Mesenchymal stem cell (in vitro differentiated cells and primary cell): ENCODE measurements around the gene NXT1.

Experiments used
- DNase-seq: peaks from one replicate; pipeline ENCODE4 v3.0.0-alpha.2; 2013
- H2AFZ ChIP-seq: one replicate; pipeline ENCODE4 v1.6.1; 2013; ENCODE audit warnings: low read depth, mild to moderate bottlenecking, control low read depth, inconsistent platforms, low read length, moderate library complexity
- H2AK5ac ChIP-seq: 2 replicates; pipeline ENCODE4 v1.6.1; 2013; ENCODE audit warnings: low read length, moderate library complexity, mild to moderate bottlenecking, inconsistent platforms; ENCODE audit not compliant: severe bottlenecking
- H2BK120ac ChIP-seq: one replicate; pipeline ENCODE4 v1.6.1; 2013; ENCODE audit warnings: low read depth, mild to moderate bottlenecking, inconsistent platforms, low read length, moderate library complexity
- H2BK12ac ChIP-seq, 2 experiments: one replicate each; pipeline ENCODE4 v1.6.1; 2013; ENCODE audit warnings: inconsistent platforms in 2 of 2, low read length in 2 of 2, mild to moderate bottlenecking in 2 of 2, moderate library complexity in 2 of 2, control low read depth in 1 of 2
- H2BK15ac ChIP-seq: one replicate; pipeline ENCODE4 v1.6.1; 2013; ENCODE audit warnings: mild to moderate bottlenecking, low read depth, inconsistent platforms; ENCODE audit not compliant: poor library complexity, severe bottlenecking
- H2BK5ac ChIP-seq: 2 replicates; pipeline ENCODE4 v1.6.1; 2013; ENCODE audit warnings: low read depth, mild to moderate bottlenecking, low read length, control low read depth, inconsistent platforms; ENCODE audit not compliant: poor library complexity, severe bottlenecking
- H3K14ac ChIP-seq, 2 experiments: one replicate each; pipeline ENCODE4 v1.6.1; 2013; ENCODE audit warnings: inconsistent platforms in 2 of 2, low read length in 2 of 2, control low read depth in 1 of 2, mild to moderate bottlenecking in 1 of 2, moderate library complexity in 1 of 2
- H3K18ac ChIP-seq, 2 experiments: one replicate each; pipeline ENCODE4 v1.6.1; 2013; ENCODE audit warnings: inconsistent platforms in 2 of 2, low read length in 2 of 2, control low read depth in 1 of 2, low read depth in 1 of 2, mild to moderate bottlenecking in 1 of 2
- H3K23ac ChIP-seq, 2 experiments: one replicate each; pipeline ENCODE4 v1.6.1; 2013; ENCODE audit warnings: inconsistent platforms in 2 of 2, low read length in 2 of 2, mild to moderate bottlenecking in 2 of 2, moderate library complexity in 2 of 2, control low read depth in 1 of 2
- H3K27ac ChIP-seq: 2 replicates; pipeline ENCODE4 v1.5.1; 2013; ENCODE audit warnings: mild to moderate bottlenecking, moderate library complexity, low read length, control low read depth, inconsistent platforms; ENCODE audit not compliant: poor library complexity, severe bottlenecking
- H3K27me3 ChIP-seq, 2 experiments: 2 replicates each; pipeline versions ENCODE4 v1.6.1 to v1.7.0; 2013; ENCODE audit warnings: low read length in 2 of 2, mild to moderate bottlenecking in 2 of 2, moderate library complexity in 2 of 2, control low read depth in 1 of 2, inconsistent platforms in 1 of 2; ENCODE audit not compliant: control insufficient read depth in 1 of 2, insufficient read depth in 1 of 2
- H3K36me3 ChIP-seq, 2 experiments: 2 replicates each; pipeline versions ENCODE4 v1.6.1 to v1.7.0; 2013; ENCODE audit warnings: low read length in 2 of 2, control low read depth in 1 of 2, inconsistent platforms in 1 of 2, low read depth in 1 of 2, mild to moderate bottlenecking in 1 of 2; ENCODE audit not compliant: insufficient read depth in 2 of 2, control insufficient read depth in 1 of 2
- H3K4ac ChIP-seq, 2 experiments: one replicate each; pipeline ENCODE4 v1.6.1; 2013; ENCODE audit warnings: inconsistent platforms in 2 of 2, low read length in 2 of 2, mild to moderate bottlenecking in 2 of 2, moderate library complexity in 2 of 2, control low read depth in 1 of 2, low read depth in 1 of 2
- H3K4me1 ChIP-seq: 2 replicates; pipeline ENCODE4 v1.6.1; 2013; ENCODE audit warnings: low read depth, low read length, control low read depth; ENCODE audit not compliant: control insufficient read depth, insufficient read depth
- H3K4me2 ChIP-seq: 2 replicates; pipeline ENCODE4 v1.6.1; 2013; ENCODE audit warnings: low read length, mild to moderate bottlenecking, inconsistent platforms; ENCODE audit not compliant: poor library complexity, severe bottlenecking
- H3K4me3 ChIP-seq, 2 experiments: 2 replicates each; pipeline versions ENCODE4 v1.5.1 to v1.7.0; 2013; ENCODE audit warnings: low read length in 2 of 2, mild to moderate bottlenecking in 2 of 2, control low read depth in 1 of 2, low read depth in 1 of 2; ENCODE audit not compliant: insufficient read depth in 1 of 2
- H3K79me1 ChIP-seq: replicated peaks from 2 replicates; pipeline ENCODE4 v1.6.1; 2013; ENCODE audit warnings: mild to moderate bottlenecking, control low read depth, low read length, inconsistent platforms; ENCODE audit not compliant: poor library complexity, severe bottlenecking
- H3K9ac ChIP-seq: 2 replicates; pipeline ENCODE4 v1.7.0; 2013; ENCODE audit warnings: mild to moderate bottlenecking, low read length, moderate library complexity
- H3K9me3 ChIP-seq: 2 replicates; pipeline ENCODE4 v1.7.0; 2013; ENCODE audit warnings: mild to moderate bottlenecking, low read length; ENCODE audit not compliant: control insufficient read depth
- H4K8ac ChIP-seq: one replicate; pipeline ENCODE4 v1.6.1; 2013; ENCODE audit warnings: inconsistent platforms, mild to moderate bottlenecking, low read length, moderate library complexity
- H4K91ac ChIP-seq: one replicate; pipeline ENCODE4 v1.6.1; 2013; ENCODE audit warnings: mild to moderate bottlenecking, low read length, inconsistent platforms
- WGBS: methylation state at CpG from one replicate; pipeline ENCODE4 v1.1.7; 2013; ENCODE audit warnings: mixed read lengths; 5-methylcytosine and 5-hydroxymethylcytosine counted together

NXT1 gene

GRCh38 chr20:23363257-23363649, 12.7 kb downstream of the NXT1 start:
- Histone ChIP-seq H2BK15ac (no peak overlapping the region), H4K8ac (no peak overlapping the region), H3K36me3 (peaks cover 18 to 25% of the 10 kb centered on the region in 2 experiments), H3K9ac (peak overlapping the region; percentile 93), H2BK12ac (peak overlapping the region in 1 of 2 experiments; percentile 71), H3K4me1 (peaks cover 19% of the 10 kb centered on the region), H3K79me1 (peaks cover 22% of the 10 kb centered on the region), H3K4ac (peak overlapping the region in 1 of 2 experiments; percentile 96), H2BK120ac (no peak overlapping the region), H3K4me3 (peak overlapping the region in 1 of 2 experiments; percentile 91), H3K27me3 (no peaks in the 10 kb centered on the region), H3K4me2 (peak overlapping the region; percentile 99), H3K14ac (peak overlapping the region in 1 of 2 experiments; percentile 57), H2BK5ac (no peak overlapping the region), H3K18ac (peak overlapping the region in 1 of 2 experiments; percentile 38), H3K9me3 (no peaks in the 10 kb centered on the region), H2AFZ (no peak overlapping the region), H3K27ac (no peak overlapping the region), H2AK5ac (peak overlapping the region; percentile 81), H3K23ac (peak overlapping the region in 1 of 2 experiments; percentile 97), H4K91ac (no peak overlapping the region)
- WGBS = 92% methylated on average over 4 of the region's 4 CpGs
- no peak for DNase-seq

DNA sequence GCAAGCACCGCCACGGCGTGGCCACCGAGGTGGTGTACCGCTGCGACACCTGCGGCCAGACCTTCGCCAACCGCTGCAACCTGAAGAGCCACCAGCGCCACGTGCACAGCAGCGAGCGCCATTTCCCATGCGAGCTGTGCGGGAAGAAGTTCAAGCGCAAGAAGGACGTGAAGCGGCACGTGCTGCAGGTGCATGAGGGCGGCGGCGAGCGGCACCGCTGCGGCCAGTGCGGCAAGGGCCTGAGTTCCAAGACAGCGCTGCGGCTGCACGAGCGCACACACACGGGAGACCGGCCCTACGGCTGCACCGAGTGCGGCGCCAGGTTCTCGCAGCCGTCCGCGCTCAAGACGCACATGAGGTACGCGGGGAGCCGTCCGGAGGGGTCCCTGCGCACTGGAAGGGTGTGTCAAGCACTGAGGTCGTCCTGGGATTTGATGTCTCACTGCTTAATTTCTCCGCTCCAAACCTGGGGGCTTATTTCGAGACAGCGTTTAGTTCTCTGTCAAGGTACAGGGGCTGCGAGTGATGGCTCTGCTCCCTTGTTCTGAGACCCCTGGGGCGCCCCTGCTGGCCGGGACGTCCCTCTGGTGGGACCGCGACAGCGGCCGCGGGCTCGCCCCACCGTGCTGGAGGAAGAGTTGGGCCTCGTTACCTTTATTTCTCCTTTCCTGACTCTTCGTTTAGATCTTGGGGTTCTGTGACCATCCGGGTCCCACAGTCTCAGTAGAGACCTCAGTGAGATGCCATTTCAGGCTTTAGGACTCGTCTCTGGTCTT, 15.0 kb downstream of the NXT1 start:
- no peak overlapping the region for H3K4me2 ChIP-seq
- no peak overlapping the region for H2AFZ ChIP-seq
- H3K9me3 ChIP-seq = no peaks in the 10 kb centered on the region
- H3K14ac ChIP-seq = no peak overlapping the region
- peak overlapping the region in 1 of 2 experiments; percentile 9 for H3K4me3 ChIP-seq
- no peak overlapping the region for H2BK15ac ChIP-seq
- peak overlapping the region in 1 of 2 experiments; percentile 46 for H3K23ac ChIP-seq
- H3K27ac ChIP-seq = no peak overlapping the region
- H2BK5ac ChIP-seq = no peak overlapping the region
- no peak overlapping the region for H3K18ac ChIP-seq
- H4K8ac ChIP-seq = no peak overlapping the region
- H3K36me3 ChIP-seq = peaks cover 29 to 48% of the 10 kb centered on the region in 2 experiments
- no peak overlapping the region for H3K9ac ChIP-seq
- H3K27me3 ChIP-seq = no peaks in the 10 kb centered on the region
- peak overlapping the region; percentile 7 for H4K91ac ChIP-seq
- DNase-seq = no peak
- no peak overlapping the region for H2BK12ac ChIP-seq
- peaks cover 21% of the 10 kb centered on the region for H3K4me1 ChIP-seq
- WGBS = 96% methylated on average over 65 of the region's 65 CpGs
- no peak overlapping the region for H2BK120ac ChIP-seq
- no peak overlapping the region for H2AK5ac ChIP-seq
- H3K4ac ChIP-seq = no peak overlapping the region
- H3K79me1 ChIP-seq = peaks cover 26% of the 10 kb centered on the region

GRCh38 chr20:23366384-23366783, 15.8 kb downstream of the NXT1 start:
- H2BK120ac ChIP-seq = no peak overlapping the region
- no peak overlapping the region for H3K4me2 ChIP-seq
- no peak overlapping the region for H3K23ac ChIP-seq
- no peak overlapping the region for H2AFZ ChIP-seq
- peak overlapping the region; percentile 0 for H3K9ac ChIP-seq
- no peak overlapping the region for H3K4me3 ChIP-seq
- H3K14ac ChIP-seq = no peak overlapping the region
- 38% methylated on average over 1 of the region's 1 CpG for WGBS
- no peaks in the 10 kb centered on the region for H3K27me3 ChIP-seq
- H3K27ac ChIP-seq = no peak overlapping the region
- no peaks in the 10 kb centered on the region for H3K9me3 ChIP-seq
- H4K91ac ChIP-seq = no peak overlapping the region
- H3K4me1 ChIP-seq = peaks cover 21% of the 10 kb centered on the region
- H3K18ac ChIP-seq = no peak overlapping the region
- H3K4ac ChIP-seq = no peak overlapping the region
- H2BK15ac ChIP-seq = no peak overlapping the region
- no peak overlapping the region for H2BK5ac ChIP-seq
- DNase-seq = no peak
- peaks cover 29 to 56% of the 10 kb centered on the region in 2 experiments for H3K36me3 ChIP-seq
- H2BK12ac ChIP-seq = no peak overlapping the region
- no peak overlapping the region for H4K8ac ChIP-seq
- no peak overlapping the region for H2AK5ac ChIP-seq
- H3K79me1 ChIP-seq = peaks cover 26% of the 10 kb centered on the region

- no peaks in the 10 kb centered on the region for H3K27me3 ChIP-seq
- H3K4me1 ChIP-seq = peaks cover 21% of the 10 kb centered on the region
- H2BK120ac ChIP-seq = no peak overlapping the region
- no peak overlapping the region for H2BK15ac ChIP-seq
- peaks cover 35 to 70% of the 10 kb centered on the region in 2 experiments for H3K36me3 ChIP-seq
- H3K18ac ChIP-seq = no peak overlapping the region
- no peak overlapping the region for H3K27ac ChIP-seq
- no peak overlapping the region for H3K14ac ChIP-seq
- no peak overlapping the region for H2AFZ ChIP-seq
- H3K23ac ChIP-seq = no peak overlapping the region
- no peak overlapping the region for H3K4me2 ChIP-seq
- H2BK12ac ChIP-seq = no peak overlapping the region
- H3K4ac ChIP-seq = no peak overlapping the region
- H4K91ac ChIP-seq = no peak overlapping the region
- no peaks in the 10 kb centered on the region for H3K9me3 ChIP-seq
- H2AK5ac ChIP-seq = no peak overlapping the region
- no peak overlapping the region for H3K9ac ChIP-seq
- no peak overlapping the region for H2BK5ac ChIP-seq
- H3K4me3 ChIP-seq = no peak overlapping the region
- peaks cover 28% of the 10 kb centered on the region for H3K79me1 ChIP-seq
- no peak overlapping the region for H4K8ac ChIP-seq
- DNase-seq = no peak
These were observed 17.2 kb downstream of the NXT1 start for GRCh38 chr20:23367770-23368169.
